GM12878 (cell line): Measurements from ENCODE around the gene C1GALT1C1L. TPM values are rescaled to one million over a fixed set of nuclear protein-coding genes. Genes with fewer than 3 reads are reported as not detected.

ENCODE experiments used
- ATAC-seq: fragments of 200-7000 bp; cut with Tn5 transposase; 3 replicates; pipeline ENCODE4 v1.9.1; 2020; ENCODE audit warnings: mild to moderate bottlenecking, moderate library complexity
- Bru-seq: library from RNA; stranded (reverse); fragments of 400-500 nt; gene quantifications from one replicate; lab custom pipeline; 2021; lab: Mats Ljungman, UMichigan
- BruChase-seq, 2 experiments: library from RNA; stranded (reverse); fragments of 400-500 nt; gene quantifications; one replicate each; lab custom pipeline; 2021; lab: Mats Ljungman, UMichigan
- BruUV-seq: library from RNA; stranded (reverse); fragments of 400-500 nt; replicated peaks from 2 replicates; lab custom pipeline; 2021; lab: Mats Ljungman, UMichigan
- CTCF ChIA-PET: fragments of 300-600 bp; sonication (Branson Sonifier 250); formaldehyde crosslinking; extraction: SDS; loops from one replicate; lab custom pipeline; 2021; ENCODE audit warnings: inconsistent platforms; lab: Yijun Ruan, JAX
- POLR2A ChIA-PET: fragments of 350-600 bp; formaldehyde crosslinking; extraction: SDS; loops from one replicate; lab custom pipeline; 2021; ENCODE audit warnings: inconsistent platforms; lab: Charles Lee
- RAD21 ChIA-PET: fragments of 300-600 bp; sonication (Branson Sonifier 250); formaldehyde crosslinking; loops from one replicate; lab custom pipeline; 2023; ENCODE audit warnings: antibody characterized with exemption; ENCODE audit not compliant: unreplicated experiment; lab: Charles Lee
- SMC1A ChIA-PET: fragments of 300-600 bp; sonication (Branson Sonifier 250); formaldehyde crosslinking; loops from one replicate; lab custom pipeline; 2023; ENCODE audit not compliant: unreplicated experiment, uncharacterized antibody; lab: Charles Lee
- DNase-seq: peaks from one replicate; pipeline ENCODE4 v3.0.0-alpha.2; 2011; ENCODE audit warnings: low read depth, low spot score
- FAIRE-seq: peaks from 3 replicates; lab custom pipeline; 2011; peaks lifted over from hg19 to GRCh38; lab: Jason Lieb, UNC
- H2AFZ ChIP-seq: 2 replicates; pipeline ENCODE4 v1.6.0; 2011; ENCODE audit warnings: low read depth, low read length, control low read depth; ENCODE audit not compliant: control insufficient read depth
- H3K27ac ChIP-seq: 2 replicates; pipeline ENCODE4 v1.5.1; 2011; ENCODE audit warnings: control low read depth; ENCODE audit not compliant: control insufficient read depth, insufficient read depth
- H3K27me3 ChIP-seq, 2 experiments: replicated peaks in 1 of 2; 2 replicates each; pipeline versions ENCODE4 v1.6.0 to v1.6.1; 2011; ENCODE audit warnings: low read length in 1 of 2; ENCODE audit not compliant: control insufficient read depth in 2 of 2, insufficient read depth in 2 of 2
- H3K36me3 ChIP-seq, 2 experiments: 2 replicates each; pipeline ENCODE4 v1.5.1; 2011; ENCODE audit warnings: low read length in 1 of 2; ENCODE audit not compliant: control insufficient read depth in 2 of 2, insufficient read depth in 2 of 2
- H3K4me1 ChIP-seq: 2 replicates; pipeline ENCODE4 v1.6.1; 2011; ENCODE audit warnings: mild to moderate bottlenecking, low read length, moderate library complexity, mixed read lengths; ENCODE audit not compliant: control insufficient read depth, insufficient read depth
- H3K4me2 ChIP-seq: 2 replicates; pipeline ENCODE4 v1.6.0; 2011; ENCODE audit warnings: control low read depth; ENCODE audit not compliant: control insufficient read depth, insufficient read depth
- H3K4me3 ChIP-seq: fragments of 200-600 bp; sonication (generic); 2 replicates; pipeline ENCODE4 v1.5.1; 2016
- H3K79me2 ChIP-seq: 2 replicates; pipeline ENCODE4 v1.6.0; 2011; ENCODE audit warnings: low read length; ENCODE audit not compliant: control insufficient read depth, insufficient read depth
- H3K9ac ChIP-seq: 2 replicates; pipeline ENCODE4 v1.8.0; 2011; ENCODE audit warnings: low read length, control low read depth, mixed read lengths; ENCODE audit not compliant: control insufficient read depth, insufficient read depth
- H3K9me3 ChIP-seq: replicated peaks from 3 replicates; pipeline ENCODE4 v1.5.1; 2011; ENCODE audit warnings: mild to moderate bottlenecking, low read length; ENCODE audit not compliant: control insufficient read depth, insufficient read depth
- H4K20me1 ChIP-seq: 2 replicates; pipeline ENCODE4 v1.6.0; 2011; ENCODE audit not compliant: control insufficient read depth, insufficient read depth
- ATF2 ChIP-seq: IDR thresholded peaks from 2 replicates; pipeline ENCODE4 v1.6.1; 2012; ENCODE audit warnings: low read length, inconsistent platforms
- BHLHE40 ChIP-seq, 2 experiments: fragments of 450-650 bp in 1 of 2; IDR thresholded peaks; 2 replicates each; pipeline ENCODE4 v1.6.1; 2011 to 2017; ENCODE audit warnings: low read depth in 2 of 2, borderline replicate concordance in 1 of 2, improper control_type of control experiment in 1 of 2, low read length in 1 of 2, mild to moderate bottlenecking in 1 of 2
- CREM ChIP-seq: IDR thresholded peaks from 2 replicates; pipeline ENCODE4 v1.6.1; 2014; ENCODE audit warnings: antibody characterized with exemption, low read depth
- IKZF1 ChIP-seq: fragments of 450-650 bp; conservative IDR thresholded peaks from 2 replicates; pipeline ENCODE4 v1.6.1; 2017; ENCODE audit warnings: antibody characterized with exemption, mild to moderate bottlenecking
- MTA3 ChIP-seq: IDR thresholded peaks from 2 replicates; pipeline ENCODE4 v1.6.1; 2012; ENCODE audit warnings: low read length, inconsistent platforms, borderline replicate concordance
- MYC ChIP-seq: IDR thresholded peaks from 2 replicates; pipeline ENCODE4 v1.6.1; 2011; ENCODE audit warnings: mild to moderate bottlenecking, low read length, moderate library complexity, inconsistent platforms; ENCODE audit not compliant: insufficient read depth, insufficient replicate concordance, insufficient read length, severe bottlenecking
- PAX8 ChIP-seq: fragments of 450-650 bp; IDR thresholded peaks from 2 replicates; pipeline ENCODE4 v1.6.1; 2017; ENCODE audit warnings: mild to moderate bottlenecking, moderate library complexity
- RCOR1 ChIP-seq: conservative IDR thresholded peaks from 2 replicates; pipeline ENCODE4 v1.6.1; 2012; ENCODE audit warnings: low read depth, low read length, improper control_type of control experiment
- SREBF2 ChIP-seq: IDR thresholded peaks from 2 replicates; pipeline ENCODE4 v1.6.1; 2012; ENCODE audit warnings: mild to moderate bottlenecking, low read length
- YBX1 ChIP-seq: fragments of 450-650 bp; IDR thresholded peaks from 2 replicates; pipeline ENCODE4 v1.6.1; 2016; ENCODE audit warnings: antibody characterized with exemption
- ZNF217 ChIP-seq: fragments of 450-650 bp; IDR thresholded peaks from 2 replicates; pipeline ENCODE4 v1.6.1; 2017; ENCODE audit warnings: antibody characterized with exemption, mild to moderate bottlenecking
- WGBS: methylation state at CpG from one replicate; pipeline ENCODE4 v1.1.6; 2016; ENCODE audit warnings: low lambda C conversion rate; ENCODE audit not compliant: insufficient replicate concordance, insufficient coverage; ENCODE audit errors: missing lambda C conversion rate; 5-methylcytosine and 5-hydroxymethylcytosine counted together
- in situ Hi-C: fragments of 300-500 bp; cut with MboI; formaldehyde crosslinking; loops from 9 replicates; pipeline ENCODE4 v1.14.3; 2018; ENCODE audit warnings: mixed read lengths
- intact Hi-C: fragments of 100-400 bp; cut with micrococcal nuclease; formaldehyde crosslinking; loops from one replicate; pipeline ENCODE4 v1.14.2; 2022; ENCODE audit not compliant: unreplicated experiment
- long read RNA-seq, 2 experiments: library from polyadenylated mRNA; unstranded; transcript quantifications; one replicate each; pipeline ENCODE4 v2.0.0, GENCODE V29; 2019 to 2020
- polyA minus RNA-seq, 3 experiments: library from RNA; depleted of rRNA, polyadenylated mRNA; stranded (reverse); fragments of >200 nt; gene quantifications; 2 replicates each; pipeline ENCODE4 v1.2.3, GENCODE V29; 2011
- polyA plus RNA-seq, 11 experiments: library from polyadenylated mRNA; depleted of rRNA in 4 of 11; unstranded in 6 of 11; stranded (reverse) in 5 of 11; fragments of >200 nt; fragmentation: Nextera tagmentation in 4 of 11; fragmentation: Illumina TruSeq in 1 of 11; extraction: Ambion mirVana in 4 of 11; extraction: Trizol in 1 of 11; gene quantifications; 1 replicate in 1 of 11; 2 replicates in 10 of 11; pipeline versions ENCODE4 v1.2.1 to v1.2.3, GENCODE V29; 2011 to 2016; ENCODE audit warnings: inconsistent platforms in 2 of 11, missing spikeins in 2 of 11, low read depth in 1 of 11
- total RNA-seq, 4 experiments: library from RNA; depleted of rRNA in 3 of 4; stranded (reverse); fragments of >200 nt in 3 of 4; fragmentation: Illumina TruSeq in 1 of 4; extraction: Trizol in 1 of 4; gene quantifications; 2 replicates each; pipeline versions ENCODE4 v1.2.1 to v1.2.3, GENCODE V29; 2013 to 2021

C1GALT1C1L gene
- not detected in 2 replicates for total RNA-seq (2013; cell fraction: nucleolus; rRNA removed)
- total RNA-seq (2014; rRNA removed) (not detected in 2 replicates), total RNA-seq (2014; rRNA removed; fragmentation: Illumina TruSeq; extraction: Trizol) (not detected in 2 replicates), total RNA-seq (2021) (not detected in 2 replicates), polyA plus RNA-seq (2011; rRNA removed) (not detected in 2 replicates), polyA plus RNA-seq (2014; fragmentation: Illumina TruSeq; extraction: Trizol) (not detected in 2 replicates), polyA plus RNA-seq (2014; fragmentation: Nextera tagmentation; extraction: Ambion mirVana) (not detected), polyA plus RNA-seq (2014; rRNA removed) (not detected in 2 replicates), polyA plus RNA-seq (2016; fragmentation: Nextera tagmentation; extraction: Ambion mirVana) (not detected), polyA minus RNA-seq (2011; rRNA and poly(A)+ RNA removed) (not detected in 2 replicates), Bru-seq, nascent RNA (not detected), BruChase-seq, experiment 1, labeled RNA remaining after a 6-hour chase (not detected), BruChase-seq, experiment 2, labeled RNA remaining after a 2-hour chase (not detected)
- not detected for polyA plus RNA-seq (2011; ENCODE audit: low read depth)
- polyA plus RNA-seq (2011; cell fraction: cytosol; rRNA removed): not detected in 2 replicates
- polyA plus RNA-seq (2011; cell fraction: nucleus; rRNA removed): not detected in 2 replicates
- not detected in 2 replicates for polyA plus RNA-seq (2012)
- not detected in 2 replicates for polyA minus RNA-seq (2011; cell fraction: cytosol; rRNA and poly(A)+ RNA removed)
- not detected in 2 replicates for polyA minus RNA-seq (2011; cell fraction: nucleus; rRNA and poly(A)+ RNA removed)
- long read RNA-seq, experiment 1: 0 reads
- long read RNA-seq, experiment 2: 0 reads

GRCh38 chr2:43676322-43677050 lies at the start of gene C1GALT1C1L:
TSS of gene C1GALT1C1L (minus strand) at chr2:43676429. CDS start at chr2:43676322, 107 bp downstream.
- Histone ChIP-seq H3K27me3 (no peaks in the 10 kb centered on the region; a peak in 1 of 4 replicates), H3K4me2 (no peak within 1 kb of the TSS), H3K4me1 (no peaks in the 10 kb centered on the region), H3K9me3 (no peaks in the 10 kb centered on the region), H3K9ac (no peak within 1 kb of the TSS), H3K27ac (no peak within 1 kb of the TSS), H3K36me3 (no peaks in the 10 kb centered on the region), H4K20me1 (no peaks in the 10 kb centered on the region)
- no peak for FAIRE-seq
- ChIA-PET CTCF (no interaction called here), SMC1A (no interaction called here)
- 53% methylated on average over 27 of the region's 27 CpGs for whole genome bisulfite sequencing
- no TSS peak for BruUV-seq
- intact Hi-C loops: no loop called here
- TF ChIP-seq ZNF217: no peak
- TF ChIP-seq, all 136 proteins: peak for 0
- ChIA-PET POLR2A (no interaction called here), RAD21 (no interaction called here)
- DNase-seq (no peak), ATAC-seq (no peak; the same call in 2 of the 3 replicates)
- Histone ChIP-seq H3K4me3 (no peak within 1 kb of the TSS), H2AFZ (no peak within 1 kb of the TSS), H3K79me2 (no peaks in the 10 kb centered on the region)
- in situ Hi-C loops: no loop called here

DNA sequence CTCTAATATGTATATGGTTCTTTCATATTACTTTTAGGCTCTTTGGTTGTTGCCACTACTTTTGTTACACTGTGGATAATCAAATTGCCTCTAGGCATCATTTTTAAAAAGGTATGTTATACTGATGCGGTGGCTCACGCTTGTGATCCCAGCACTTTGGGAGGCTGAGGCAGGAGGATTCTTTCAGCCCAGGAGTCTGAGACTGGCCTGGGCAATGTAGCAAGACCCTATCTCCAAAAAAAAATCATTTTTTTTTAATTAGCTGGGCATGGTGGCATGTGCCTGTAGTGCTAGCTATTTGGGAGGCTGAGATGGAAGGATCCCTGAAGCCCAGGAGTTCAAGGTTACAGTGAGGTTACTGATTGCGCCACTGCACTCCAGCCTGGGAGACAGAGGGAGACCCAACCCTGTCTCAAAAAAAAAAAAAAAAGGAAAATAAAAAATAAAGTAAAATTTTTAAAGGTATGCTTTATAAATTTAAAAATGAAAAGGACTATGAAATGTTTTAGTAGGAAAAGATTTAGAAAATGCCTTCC lies 49.5 kb upstream of the C1GALT1C1L start:
- FAIRE-seq (no peak), DNase-seq (no peak), ATAC-seq (no peak)
- 71% methylated on average over 3 of the region's 3 CpGs for WGBS
- CTCF ChIA-PET: no interaction called here
- POLR2A ChIA-PET: no interaction called here
- H2AFZ ChIP-seq: no peak overlapping the region
- H4K20me1 ChIP-seq: no peaks in the 10 kb centered on the region
- no peaks in the 10 kb centered on the region for H3K79me2 ChIP-seq
- in situ Hi-C loops (no loop called here), intact Hi-C loops (no loop called here)
- no peaks in the 10 kb centered on the region for H3K4me1 ChIP-seq
- no peaks in the 10 kb centered on the region for H3K36me3 ChIP-seq
- no peak overlapping the region for H3K27ac ChIP-seq
- H3K4me3 ChIP-seq: no peak overlapping the region
- RAD21 ChIA-PET: no interaction called here
- SMC1A ChIA-PET: no interaction called here
- H3K4me2 ChIP-seq: no peak overlapping the region
- BruUV-seq: no TSS peak
- H3K9me3 ChIP-seq: no peaks in the 10 kb centered on the region
- H3K27me3 ChIP-seq: no peaks in the 10 kb centered on the region; a peak in 1 of 4 replicates
- no peak overlapping the region for H3K9ac ChIP-seq
- TF ChIP-seq YBX1 (no peak), MYC (no peak), IKZF1 (no peak), SREBF2 (no peak), PAX8 (no peak), CREM (no peak), MTA3 (no peak), ATF2 (no peak), BHLHE40 (IDR thresholded peaks at IDR 0.05; ENCODE audit: borderline replicate concordance in 1 of 2, low read depth in 2 of 2, low read length in 1 of 2) (no peak), RCOR1 (no peak)
